Left colon (tissue), 2 donors: Measurements from ENCODE around the gene ZNF609. TPM values are rescaled to one million over a fixed set of nuclear protein-coding genes. Genes with fewer than 3 reads are reported as not detected.

Experiments
- ATAC-seq: fragments of 200-7000 bp; cut with Tn5 transposase; one replicate; pipeline ENCODE4 v1.9.1; 2020; ENCODE audit warnings: mild to moderate bottlenecking, moderate library complexity
- DNase-seq, 2 donors: peaks; one replicate each; pipeline ENCODE4 v3.0.0-alpha.2; 2020
- intact Hi-C, 2 donors: fragments of 100-400 bp; cut with DNase I in 1 of 2; cut with micrococcal nuclease in 1 of 2; formaldehyde crosslinking; loops; one replicate each; pipeline versions ENCODE4 v1.11.2 to v1.14.0; 2022; cut with DNase I, micrococcal nuclease
- total RNA-seq, 2 donors: library from RNA; stranded (reverse); fragmentation: NEBNext Ultra II Directional; extraction: Animal tissue kit (Norgen Biotek cat#: 25700); gene quantifications; one replicate each; pipeline ENCODE4 v1.2.1, GENCODE V29; 2021
- donor health status: DM: no; HTN: no; CAD: no.
- donor health status: DM: yes; HTN: yes; CAD: no.

ZNF609 gene
- total RNA-seq, 2 donors from 2014 or later: 26.3 to 35.3 TPM

GRCh38 chr15:64717735-64718495 is 257.5 kb downstream of the ZNF609 start:
- no peak for DNase-seq
- intact Hi-C loops: no loop called here
- no peak for ATAC-seq

DNA sequence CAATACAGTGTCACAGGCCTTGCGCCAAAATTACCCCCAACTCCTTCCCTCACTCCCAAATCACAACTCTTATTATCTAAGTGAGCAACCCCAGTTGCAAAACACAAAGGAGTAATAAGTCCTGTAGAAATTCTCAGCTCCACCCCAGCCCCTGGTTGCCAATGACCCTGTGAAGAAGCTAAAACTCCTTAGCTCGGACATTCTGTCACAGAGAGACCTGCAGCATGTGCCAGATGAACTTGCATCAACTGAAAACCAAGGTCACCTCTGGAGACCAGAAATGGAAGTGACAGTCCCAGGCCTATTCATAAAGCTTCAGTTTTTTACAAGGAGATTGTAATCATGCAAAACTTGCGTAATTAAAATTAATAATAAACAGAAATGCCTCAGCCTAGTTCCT is 259.8 kb downstream of the ZNF609 start:
- DNase-seq: no peak
- intact Hi-C loops: no loop called here
- no peak for ATAC-seq

GRCh38 chr15:64730151-64730550 is 269.8 kb downstream of the ZNF609 start:
- intact Hi-C loops: loop anchor here (5.0 to 10.0 kb wide), 4 partner anchors 82 to 175 kb away; no protein-coding TSS in a partner anchor

DNA sequence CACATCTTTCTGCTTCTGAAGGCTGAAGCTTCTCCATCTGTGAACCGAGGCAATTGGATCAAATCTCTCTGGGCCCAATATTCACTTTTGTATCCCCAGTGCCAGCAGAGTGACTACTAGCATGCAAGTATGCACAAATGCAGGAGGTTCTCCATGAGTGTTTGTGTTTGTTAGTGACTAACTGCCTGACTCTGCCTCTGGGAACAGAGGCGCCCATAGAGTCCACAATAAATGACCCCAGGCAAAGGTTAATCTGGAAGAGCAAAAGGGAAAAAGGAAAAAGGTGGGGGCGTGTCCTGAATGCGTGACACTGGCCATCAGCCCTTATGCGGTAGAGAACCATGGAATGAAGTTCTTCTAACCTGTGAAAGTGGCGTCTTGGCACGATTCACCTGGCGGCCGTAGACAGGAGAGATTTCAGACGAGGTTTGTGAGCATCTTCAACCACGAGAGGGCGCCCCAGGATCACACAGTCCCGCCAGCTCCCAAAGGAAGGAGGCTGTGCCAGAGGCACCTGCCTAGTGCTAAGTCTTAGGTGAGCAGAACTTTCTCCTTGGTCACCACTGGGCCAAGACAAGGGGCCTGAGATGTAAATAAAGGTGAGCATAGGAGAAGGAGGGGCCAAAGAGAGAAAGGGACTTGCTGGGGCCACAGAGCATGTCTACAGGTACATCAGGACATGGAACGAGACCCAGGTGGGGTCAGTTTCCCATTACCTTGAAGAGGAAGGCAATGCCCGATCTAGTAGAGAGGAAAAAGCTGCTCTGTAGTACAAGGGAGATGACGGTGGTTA is 270.8 kb downstream of the ZNF609 start:
- intact Hi-C loops: loop anchor here (5.0 to 10.0 kb wide), 4 partner anchors 81 to 174 kb away; no protein-coding TSS in a partner anchor
- ATAC-seq: peak; percentile 92

More at GRCh38 chr15:64730151-64730550, 269.8 kb downstream of the ZNF609 start:
- DNase-seq (no peak), ATAC-seq (no peak)

GRCh38 chr15:64731805-64732151 is 271.4 kb downstream of the ZNF609 start:
- ATAC-seq (no peak), DNase-seq (no peak)
- intact Hi-C loops: loop anchor here (5.0 to 10.0 kb wide), 4 partner anchors 81 to 173 kb away; no protein-coding TSS in a partner anchor

More for the DNA sequence above, 270.8 kb downstream of the ZNF609 start:
- DNase-seq: peak; percentile 74 to 94

DNA sequence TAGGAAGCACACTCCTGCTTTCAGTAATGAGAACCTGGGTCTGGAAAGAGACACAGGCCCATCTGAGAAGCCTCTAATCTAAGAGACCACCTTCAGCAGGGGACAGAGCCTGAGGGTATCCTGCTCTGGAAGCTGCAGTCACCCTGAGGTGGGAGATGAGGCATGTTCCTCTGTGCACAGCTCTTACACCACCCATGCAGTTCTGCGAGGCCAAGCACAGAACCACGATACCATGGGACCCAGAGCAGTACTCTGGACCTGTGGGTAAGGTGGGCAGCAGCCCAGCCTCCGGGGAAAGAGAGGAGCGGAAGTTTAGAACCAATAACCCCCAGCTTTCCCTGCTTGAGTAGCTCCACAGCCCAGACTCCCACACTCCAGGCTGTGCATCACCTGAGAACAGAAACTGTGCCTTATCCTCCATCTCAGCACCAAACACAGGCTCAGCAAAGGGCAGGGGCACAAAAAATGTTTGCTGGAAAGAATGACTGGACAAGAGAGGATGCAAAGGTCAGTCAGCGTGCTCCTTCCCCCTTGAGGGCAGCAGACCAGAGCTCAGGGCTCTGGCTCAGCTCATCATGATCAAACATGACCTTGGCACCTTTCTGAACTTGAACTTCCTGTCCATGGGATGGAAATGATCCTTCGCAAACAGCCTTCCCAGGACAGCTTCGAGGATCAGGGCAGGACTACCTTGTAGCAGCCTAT is 271.9 kb downstream of the ZNF609 start:
- ATAC-seq (no peak), DNase-seq (no peak)
- intact Hi-C loops: loop anchor here (5.0 to 10.0 kb wide), 4 partner anchors 80 to 172 kb away; no protein-coding TSS in a partner anchor

Other genes with a start within 250 kb of the ZNF609 start
- 10 to 100 TPM; 19.9 to 20.4 TPM for gene CSNK1G1, start 104.4 kb upstream of the ZNF609 start, total RNA-seq
- gene PCLAF, start 79.1 kb upstream of the ZNF609 start, total RNA-seq: 10 to 100 TPM in 1 of 2 donors, 1 to 10 TPM in 1; 5.0 to 11.9 TPM
- 10 to 100 TPM; 34.2 to 34.4 TPM for gene TRIP4, start 72.7 kb upstream of the ZNF609 start, total RNA-seq